Panc1 (cell line): ENCODE data around the gene CAV2. TPM values are rescaled to one million over a fixed set of nuclear protein-coding genes. Genes with fewer than 3 reads are reported as not detected.

ENCODE experiments used
- ATAC-seq: fragments of 200-7000 bp; cut with Tn5 transposase; 2 replicates; pipeline ENCODE4 v1.9.1; 2020; ENCODE audit warnings: mild to moderate bottlenecking, moderate library complexity
- BruUV-seq: library from RNA; stranded (reverse); fragments of 400-500 nt; replicated peaks from 2 replicates; lab custom pipeline; 2021; lab: Mats Ljungman, UMichigan
- CTCF ChIA-PET: fragments of 300-600 bp; sonication (Branson Sonifier 250); formaldehyde crosslinking; loops from one replicate; lab custom pipeline; 2022; ENCODE audit warnings: antibody characterized with exemption; lab: Charles Lee
- POLR2A ChIA-PET: fragments of 300-600 bp; sonication (Branson Sonifier 250); formaldehyde crosslinking; loops from one replicate; lab custom pipeline; 2022; ENCODE audit warnings: antibody characterized with exemption; lab: Charles Lee
- DNase-seq: peaks from one replicate; pipeline ENCODE4 v3.0.0-alpha.2; 2010; ENCODE audit warnings: low read depth, low spot score
- H3K27ac ChIP-seq: 2 replicates; pipeline ENCODE4 v1.5.1; 2011; ENCODE audit warnings: mild to moderate bottlenecking, low read length, inconsistent platforms
- H3K27me3 ChIP-seq: fragments of 200-500 bp; sonication (Bioruptor generic); 2 replicates; pipeline ENCODE4 v1.6.0; 2014; ENCODE audit warnings: low read length, inconsistent platforms; ENCODE audit not compliant: control insufficient read depth, insufficient read depth
- H3K36me3 ChIP-seq: fragments of 200-500 bp; sonication (Bioruptor generic); 2 replicates; pipeline ENCODE4 v1.5.1; 2014; ENCODE audit warnings: inconsistent platforms, mild to moderate bottlenecking, low read length, moderate library complexity; ENCODE audit not compliant: control insufficient read depth, insufficient read depth
- H3K4me1 ChIP-seq: 2 replicates; pipeline ENCODE4 v1.5.1; 2011; ENCODE audit warnings: inconsistent platforms, mild to moderate bottlenecking, low read length, moderate library complexity; ENCODE audit not compliant: control insufficient read depth, insufficient read depth
- H3K4me3 ChIP-seq, 2 experiments: 2 replicates each; pipeline ENCODE4 v1.5.1; 2011 to 2012; ENCODE audit warnings: low read depth in 2 of 2, low read length in 2 of 2, mild to moderate bottlenecking in 2 of 2, inconsistent platforms in 1 of 2, moderate library complexity in 1 of 2
- H3K9me3 ChIP-seq: fragments of 200-500 bp; sonication (Bioruptor generic); 2 replicates; pipeline ENCODE4 v1.5.1; 2014; ENCODE audit warnings: low read depth, mild to moderate bottlenecking, inconsistent platforms, low read length, moderate library complexity; ENCODE audit not compliant: control insufficient read depth, insufficient read depth
- POLR2AphosphoS5 ChIP-seq: IDR thresholded peaks from 2 replicates; pipeline ENCODE4 v1.6.1; 2012; ENCODE audit warnings: mild to moderate bottlenecking, low read depth, low read length, moderate library complexity
- SIN3A ChIP-seq: IDR thresholded peaks from 2 replicates; pipeline ENCODE4 v1.6.1; 2012; ENCODE audit warnings: low read depth, mild to moderate bottlenecking, low read length, moderate library complexity, borderline replicate concordance; ENCODE audit not compliant: insufficient read depth
- TCF7L2 ChIP-seq: IDR thresholded peaks from 2 replicates; pipeline ENCODE4 v1.6.1; 2011; ENCODE audit warnings: mild to moderate bottlenecking, low read depth, low read length, inconsistent platforms
- in situ Hi-C: cut with HindIII; loops from 2 replicates; pipeline ENCODE4 v1.10.0; 2016; ENCODE audit warnings: low sequenced_read_pairs, low pct_unique_long_range_greater_than_20kb
- intact Hi-C: fragments of 100-400 bp; cut with micrococcal nuclease; formaldehyde crosslinking; loops from one replicate; pipeline ENCODE4 v1.10.0; 2022; ENCODE audit not compliant: unreplicated experiment
- total RNA-seq: library from RNA; stranded (reverse); gene quantifications from one replicate; pipeline ENCODE4 v1.2.1, GENCODE V29; 2021; ENCODE audit not compliant: unreplicated experiment
- TF ChIP-seq, protein P1 (sequence below), 2 experiments: IDR thresholded peaks; 2 replicates each; pipeline ENCODE4 v1.6.1; 2011 to 2012; ENCODE audit warnings: low read depth in 2 of 2, control low read depth in 1 of 2, low read length in 1 of 2, mild to moderate bottlenecking in 1 of 2, moderate library complexity in 1 of 2; ENCODE audit not compliant: insufficient read depth in 1 of 2
- TF ChIP-seq, protein P2 (sequence below): fragments of 450-650 bp; IDR thresholded peaks from 2 replicates; pipeline ENCODE4 v1.5.1; 2017; ENCODE audit warnings: mild to moderate bottlenecking

CAV2 gene
- total RNA-seq, 1 experiment from 2014 or later, result 217 TPM

DNA sequence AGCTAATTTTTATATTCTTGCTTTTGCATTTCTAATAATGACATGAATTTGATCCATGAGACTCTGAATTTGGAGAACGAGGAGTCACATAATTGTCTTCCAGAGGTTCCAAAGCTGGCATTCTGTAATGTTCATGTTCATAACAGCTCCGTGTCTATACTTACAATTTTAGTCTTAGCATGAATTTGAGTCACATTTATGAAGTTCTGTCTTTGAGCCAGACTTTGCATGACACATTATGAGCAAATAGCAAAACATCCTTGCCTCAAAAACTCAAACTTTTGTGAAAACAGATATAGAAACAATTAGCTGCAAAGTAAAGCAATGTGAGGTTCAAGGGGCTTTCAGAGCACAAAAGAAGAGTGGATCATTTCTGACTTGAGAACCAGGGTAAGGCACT is 44.5 kb upstream of the CAV2 start:
- in situ Hi-C loops (no loop called here), intact Hi-C loops (no loop called here)
- no peak; the same call in 1 of the 2 replicates for ATAC-seq
- BruUV-seq, result no TSS peak
- H3K36me3 ChIP-seq, result no peaks in the 10 kb centered on the region
- no peaks in the 10 kb centered on the region for H3K9me3 ChIP-seq
- CTCF ChIA-PET, result no interaction called here
- POLR2A ChIA-PET, result no interaction called here
- peaks cover 14% of the 10 kb centered on the region for H3K4me1 ChIP-seq
- TF ChIP-seq, protein P1, sequence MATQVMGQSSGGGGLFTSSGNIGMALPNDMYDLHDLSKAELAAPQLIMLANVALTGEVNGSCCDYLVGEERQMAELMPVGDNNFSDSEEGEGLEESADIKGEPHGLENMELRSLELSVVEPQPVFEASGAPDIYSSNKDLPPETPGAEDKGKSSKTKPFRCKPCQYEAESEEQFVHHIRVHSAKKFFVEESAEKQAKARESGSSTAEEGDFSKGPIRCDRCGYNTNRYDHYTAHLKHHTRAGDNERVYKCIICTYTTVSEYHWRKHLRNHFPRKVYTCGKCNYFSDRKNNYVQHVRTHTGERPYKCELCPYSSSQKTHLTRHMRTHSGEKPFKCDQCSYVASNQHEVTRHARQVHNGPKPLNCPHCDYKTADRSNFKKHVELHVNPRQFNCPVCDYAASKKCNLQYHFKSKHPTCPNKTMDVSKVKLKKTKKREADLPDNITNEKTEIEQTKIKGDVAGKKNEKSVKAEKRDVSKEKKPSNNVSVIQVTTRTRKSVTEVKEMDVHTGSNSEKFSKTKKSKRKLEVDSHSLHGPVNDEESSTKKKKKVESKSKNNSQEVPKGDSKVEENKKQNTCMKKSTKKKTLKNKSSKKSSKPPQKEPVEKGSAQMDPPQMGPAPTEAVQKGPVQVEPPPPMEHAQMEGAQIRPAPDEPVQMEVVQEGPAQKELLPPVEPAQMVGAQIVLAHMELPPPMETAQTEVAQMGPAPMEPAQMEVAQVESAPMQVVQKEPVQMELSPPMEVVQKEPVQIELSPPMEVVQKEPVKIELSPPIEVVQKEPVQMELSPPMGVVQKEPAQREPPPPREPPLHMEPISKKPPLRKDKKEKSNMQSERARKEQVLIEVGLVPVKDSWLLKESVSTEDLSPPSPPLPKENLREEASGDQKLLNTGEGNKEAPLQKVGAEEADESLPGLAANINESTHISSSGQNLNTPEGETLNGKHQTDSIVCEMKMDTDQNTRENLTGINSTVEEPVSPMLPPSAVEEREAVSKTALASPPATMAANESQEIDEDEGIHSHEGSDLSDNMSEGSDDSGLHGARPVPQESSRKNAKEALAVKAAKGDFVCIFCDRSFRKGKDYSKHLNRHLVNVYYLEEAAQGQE (IDR thresholded peaks at IDR 0.05; ENCODE audit: insufficient read depth in 1 of 2, low read depth in 2 of 2, low read length in 1 of 2), result no peak
- TF ChIP-seq POLR2AphosphoS5 (no peak), SIN3A (no peak), TCF7L2 (no peak)
- TF ChIP-seq, protein P2, sequence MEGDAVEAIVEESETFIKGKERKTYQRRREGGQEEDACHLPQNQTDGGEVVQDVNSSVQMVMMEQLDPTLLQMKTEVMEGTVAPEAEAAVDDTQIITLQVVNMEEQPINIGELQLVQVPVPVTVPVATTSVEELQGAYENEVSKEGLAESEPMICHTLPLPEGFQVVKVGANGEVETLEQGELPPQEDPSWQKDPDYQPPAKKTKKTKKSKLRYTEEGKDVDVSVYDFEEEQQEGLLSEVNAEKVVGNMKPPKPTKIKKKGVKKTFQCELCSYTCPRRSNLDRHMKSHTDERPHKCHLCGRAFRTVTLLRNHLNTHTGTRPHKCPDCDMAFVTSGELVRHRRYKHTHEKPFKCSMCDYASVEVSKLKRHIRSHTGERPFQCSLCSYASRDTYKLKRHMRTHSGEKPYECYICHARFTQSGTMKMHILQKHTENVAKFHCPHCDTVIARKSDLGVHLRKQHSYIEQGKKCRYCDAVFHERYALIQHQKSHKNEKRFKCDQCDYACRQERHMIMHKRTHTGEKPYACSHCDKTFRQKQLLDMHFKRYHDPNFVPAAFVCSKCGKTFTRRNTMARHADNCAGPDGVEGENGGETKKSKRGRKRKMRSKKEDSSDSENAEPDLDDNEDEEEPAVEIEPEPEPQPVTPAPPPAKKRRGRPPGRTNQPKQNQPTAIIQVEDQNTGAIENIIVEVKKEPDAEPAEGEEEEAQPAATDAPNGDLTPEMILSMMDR, result no peak
- H3K4me3 ChIP-seq, result no peak overlapping the region
- peak; percentile 45 for DNase-seq
- peak overlapping the region; percentile 84 for H3K27ac ChIP-seq
- no peaks in the 10 kb centered on the region for H3K27me3 ChIP-seq

DNA sequence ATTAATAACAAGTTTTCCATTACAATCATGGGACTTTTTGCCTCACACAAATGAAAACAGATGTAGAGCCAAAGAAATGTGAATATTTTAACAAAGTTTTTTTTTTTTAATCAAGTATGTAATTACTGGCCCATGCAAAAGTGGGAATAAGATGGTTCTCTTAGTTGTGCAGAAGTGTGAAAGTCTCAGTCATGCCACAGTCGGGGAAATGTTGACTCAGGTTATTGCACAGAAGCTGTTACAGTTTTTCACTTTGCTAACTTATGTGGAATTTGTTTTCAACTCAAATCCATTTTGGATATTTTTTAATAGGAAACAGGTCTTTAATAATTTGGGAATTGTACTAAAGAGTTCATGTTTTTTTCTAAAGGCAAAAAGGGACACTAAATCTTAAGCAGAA is 44.0 kb upstream of the CAV2 start:
- CTCF ChIA-PET, result no interaction called here
- H3K9me3 ChIP-seq, result no peaks in the 10 kb centered on the region
- H3K27ac ChIP-seq, result peak overlapping the region; percentile 84
- DNase-seq (no peak), ATAC-seq (peak; percentile 73; the same call in 1 of the 2 replicates)
- no peaks in the 10 kb centered on the region for H3K36me3 ChIP-seq
- POLR2A ChIA-PET, result no interaction called here
- no TSS peak for BruUV-seq
- no peaks in the 10 kb centered on the region for H3K27me3 ChIP-seq
- in situ Hi-C loops, result no loop called here
- 0 out of 4 replicates have a peak overlapping the region, but pooled peaks of 1 of the 2 experiments have one; percentile 11 for H3K4me3 ChIP-seq
- TF ChIP-seq, protein P2, result no peak
- TF ChIP-seq TCF7L2 (no peak), SIN3A (no peak), POLR2AphosphoS5 (no peak)
- TF ChIP-seq, protein P1 (IDR thresholded peaks at IDR 0.05; ENCODE audit: insufficient read depth in 1 of 2, low read depth in 2 of 2, low read length in 1 of 2), result no peak
- peaks cover 12% of the 10 kb centered on the region for H3K4me1 ChIP-seq
- intact Hi-C loops, result no loop called here
